Endothelial cell of umbilical vein (primary cell): Measurements from ENCODE around the gene CNKSR2.

Source experiments
- JUN ChIP-seq: IDR thresholded peaks from 2 replicates; pipeline ENCODE4 v1.6.1; 2011; ENCODE audit warnings: borderline replicate concordance, low read depth; ENCODE audit not compliant: insufficient read length, insufficient read depth
- MYC ChIP-seq: IDR thresholded peaks from one replicate; pipeline ENCODE4 v1.6.1; 2011; ENCODE audit warnings: mild to moderate bottlenecking, low read depth, low read length
- TF ChIP-seq, protein P1 (sequence below), 2 donors: IDR thresholded peaks; 1 replicate in 1 of 2; 2 replicates in 1 of 2; pipeline ENCODE4 v1.5.1; 2011; ENCODE audit warnings: low read length in 2 of 2, mild to moderate bottlenecking in 2 of 2, moderate library complexity in 2 of 2, control low read depth in 1 of 2, inconsistent platforms in 1 of 2, low read depth in 1 of 2; ENCODE audit not compliant: insufficient read depth in 1 of 2; ENCODE audit errors: extremely low read depth in 1 of 2

DNA sequence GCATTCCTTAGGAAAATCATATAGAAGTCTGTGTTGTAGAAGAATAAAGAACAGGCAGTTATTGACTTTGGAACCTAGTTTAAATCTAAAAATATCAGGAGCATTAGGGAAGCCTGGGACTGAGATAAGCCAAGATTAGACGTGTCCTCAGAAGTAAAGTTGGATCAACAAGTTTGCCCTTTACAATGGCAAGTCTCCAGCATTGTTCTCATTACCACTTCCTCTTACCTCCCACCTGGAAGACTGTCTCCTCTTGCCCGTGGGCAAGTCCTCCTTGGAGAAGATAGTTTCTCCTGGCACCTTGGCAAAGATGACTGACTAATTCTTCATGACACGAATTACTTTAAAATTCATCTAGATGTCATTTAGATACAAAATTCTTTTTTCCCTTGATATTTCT, 37.8 kb downstream of the CNKSR2 start:
- TF ChIP-seq MYC: no peak
- TF ChIP-seq, protein P1, sequence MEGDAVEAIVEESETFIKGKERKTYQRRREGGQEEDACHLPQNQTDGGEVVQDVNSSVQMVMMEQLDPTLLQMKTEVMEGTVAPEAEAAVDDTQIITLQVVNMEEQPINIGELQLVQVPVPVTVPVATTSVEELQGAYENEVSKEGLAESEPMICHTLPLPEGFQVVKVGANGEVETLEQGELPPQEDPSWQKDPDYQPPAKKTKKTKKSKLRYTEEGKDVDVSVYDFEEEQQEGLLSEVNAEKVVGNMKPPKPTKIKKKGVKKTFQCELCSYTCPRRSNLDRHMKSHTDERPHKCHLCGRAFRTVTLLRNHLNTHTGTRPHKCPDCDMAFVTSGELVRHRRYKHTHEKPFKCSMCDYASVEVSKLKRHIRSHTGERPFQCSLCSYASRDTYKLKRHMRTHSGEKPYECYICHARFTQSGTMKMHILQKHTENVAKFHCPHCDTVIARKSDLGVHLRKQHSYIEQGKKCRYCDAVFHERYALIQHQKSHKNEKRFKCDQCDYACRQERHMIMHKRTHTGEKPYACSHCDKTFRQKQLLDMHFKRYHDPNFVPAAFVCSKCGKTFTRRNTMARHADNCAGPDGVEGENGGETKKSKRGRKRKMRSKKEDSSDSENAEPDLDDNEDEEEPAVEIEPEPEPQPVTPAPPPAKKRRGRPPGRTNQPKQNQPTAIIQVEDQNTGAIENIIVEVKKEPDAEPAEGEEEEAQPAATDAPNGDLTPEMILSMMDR (IDR thresholded peaks at IDR 0.05; ENCODE audit: extremely low read depth in 1 of 2, insufficient read depth in 1 of 2, low read depth in 1 of 2, low read length in 2 of 2): no peak
- no peak for TF ChIP-seq JUN
